ENCODE data around the gene ITCH. TPM values are rescaled to one million over a fixed set of nuclear protein-coding genes. Genes with fewer than 3 reads are reported as not detected.

Gene ITCH
- total and polyA plus RNA-seq, 2 of the 8 experiments (the other 6 are each of a cell fraction or from before 2014, with no cell fraction given) = 3.9 to 45.2 TPM

DNA sequence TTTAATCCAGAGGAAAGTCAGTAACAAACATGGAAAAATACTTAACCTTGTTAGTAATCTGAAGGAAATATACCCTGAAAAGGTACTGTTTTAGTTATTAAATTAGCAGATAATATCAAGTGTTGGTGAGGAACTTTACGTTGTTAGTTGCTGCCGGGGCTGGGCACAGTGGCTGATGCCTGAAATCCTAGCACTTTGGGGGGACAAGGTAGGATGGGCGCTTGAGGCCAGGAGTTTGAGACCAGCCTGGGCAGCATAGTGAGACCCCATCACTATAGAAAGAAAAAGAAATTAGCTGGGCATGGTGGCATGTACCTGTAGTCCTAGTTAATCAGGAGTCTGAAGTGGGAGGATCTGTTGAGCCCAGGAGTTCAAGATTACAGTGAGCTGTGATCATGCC, 80.5 kb downstream of the ITCH start:
- no peak for DNase-seq (ENCODE audit: low read depth in 1 of 2, low spot score in 2 of 2)
- no peak overlapping the region for H2BK120ac ChIP-seq (replicated peaks; ENCODE audit: low read depth, low read length)
- no peak overlapping the region for H3K18ac ChIP-seq (ENCODE audit: extremely low read depth, low read length)
- no peak overlapping the region for H3K4me3 ChIP-seq (ENCODE audit: extremely low read depth in 1 of 4, insufficient read depth in 2 of 4, low read depth in 3 of 4, low read length in 4 of 4)
- H4K91ac ChIP-seq (replicated peaks; ENCODE audit: insufficient read length, low read length) = no peak overlapping the region
- H2AFZ ChIP-seq (ENCODE audit: low read length) = no peak overlapping the region
- H4K5ac ChIP-seq (ENCODE audit: insufficient read length, low read depth, low read length) = no peak overlapping the region
- POLR2A ChIA-PET (ENCODE audit: partially characterized antibody) = no interaction called here
- no peak overlapping the region for H2BK5ac ChIP-seq (ENCODE audit: low read depth, low read length)
- no peak overlapping the region for H3K9ac ChIP-seq (replicated peaks in 1 of 4; ENCODE audit: extremely low read depth in 1 of 4, low read depth in 3 of 4, low read length in 3 of 4)
- no peak overlapping the region for H2BK15ac ChIP-seq (ENCODE audit: low read length)
- H3K23ac ChIP-seq (ENCODE audit: insufficient read length) = no peak overlapping the region
- H4K20me1 ChIP-seq (replicated peaks in 1 of 2; ENCODE audit: control insufficient read depth in 1 of 2, insufficient read depth in 2 of 2, low read length in 2 of 2) = no peaks in the 10 kb centered on the region
- no peaks in the 10 kb centered on the region for H3K23me2 ChIP-seq (ENCODE audit: low read depth, low read length)
- no peak overlapping the region for H2BK20ac ChIP-seq (ENCODE audit: low read length)
- no peak overlapping the region for H3K4ac ChIP-seq (replicated peaks; ENCODE audit: insufficient read length, low read depth, low read length)
- H3K27me3 ChIP-seq (replicated peaks in 1 of 4; ENCODE audit: control insufficient read depth in 3 of 4, extremely low read depth in 1 of 4, insufficient read depth in 3 of 4, low read length in 3 of 4) = no peaks in the 10 kb centered on the region
- H2BK12ac ChIP-seq (ENCODE audit: low read depth, low read length) = no peak overlapping the region
- WGBS, 2 experiments (ENCODE audit: extremely low coverage in 1 of 2, insufficient coverage in 1 of 2, insufficient read length in 1 of 2, insufficient replicate concordance in 2 of 2, low coverage in 1 of 2, low lambda C conversion rate in 2 of 2, missing lambda C conversion rate in 1 of 2) = 94% methylated on average over 3 of the region's 3 CpGs; no CpG with 5 or more reads in 1 of the 2 experiments
- H3K14ac ChIP-seq (ENCODE audit: insufficient read length) = no peak overlapping the region
- no peaks in the 10 kb centered on the region for H3K4me1 ChIP-seq (replicated peaks in 1 of 4; ENCODE audit: control insufficient read depth in 3 of 4, insufficient read depth in 4 of 4, low read length in 3 of 4)
- no peak overlapping the region; the same call in 1 of the 2 replicates for H4K8ac ChIP-seq (ENCODE audit: extremely low read depth, insufficient read depth, low read length)
- no peak overlapping the region for H3K4me2 ChIP-seq (ENCODE audit: insufficient read depth in 1 of 2, low read depth in 2 of 2, low read length in 2 of 2)
- no peak overlapping the region for H3K56ac ChIP-seq (replicated peaks; ENCODE audit: insufficient read length, low read depth, low read length)
- no peaks in the 10 kb centered on the region for H3K79me2 ChIP-seq (ENCODE audit: control insufficient read depth in 1 of 2, insufficient read depth in 2 of 2, low read length in 2 of 2)
- no peak overlapping the region for H2AK5ac ChIP-seq (ENCODE audit: low read depth, low read length)
- CTCF ChIA-PET (ENCODE audit: partially characterized antibody) = interaction anchor here (1.1 to 2.4 kb wide), 3 partner anchors 9 to 131 kb away, joined by 3 to 12 read pairs (median 4); no protein-coding TSS in a partner anchor
- peaks cover 7 to 65% (median 38%) of the 10 kb centered on the region in 4 experiments for H3K36me3 ChIP-seq (ENCODE audit: control insufficient read depth in 2 of 4, insufficient read depth in 4 of 4, low read length in 3 of 4)
- no peaks in the 10 kb centered on the region for H3K79me1 ChIP-seq (ENCODE audit: low read depth, low read length)
- H3K27ac ChIP-seq (ENCODE audit: low read depth, low read length) = no peak overlapping the region
- FAIRE-seq = no peak
- H3K9me3 ChIP-seq (ENCODE audit: insufficient read depth in 2 of 2, low read depth in 1 of 2, low read length in 1 of 2) = no peaks in the 10 kb centered on the region
- TF ChIP-seq CBX8 (IDR thresholded peaks at IDR 0.05; ENCODE audit: borderline replicate concordance, low read depth, low read length) = no peak
- no peak for TF ChIP-seq BACH1 (IDR thresholded peaks at IDR 0.05; ENCODE audit: low read length)
- no peak for TF ChIP-seq JUND (IDR thresholded peaks at IDR 0.05; ENCODE audit: low read length)
- TF ChIP-seq GTF2F1 (IDR thresholded peaks at IDR 0.05; ENCODE audit: borderline replicate concordance, low read depth, low read length) = no peak
- TF ChIP-seq, protein P1, sequence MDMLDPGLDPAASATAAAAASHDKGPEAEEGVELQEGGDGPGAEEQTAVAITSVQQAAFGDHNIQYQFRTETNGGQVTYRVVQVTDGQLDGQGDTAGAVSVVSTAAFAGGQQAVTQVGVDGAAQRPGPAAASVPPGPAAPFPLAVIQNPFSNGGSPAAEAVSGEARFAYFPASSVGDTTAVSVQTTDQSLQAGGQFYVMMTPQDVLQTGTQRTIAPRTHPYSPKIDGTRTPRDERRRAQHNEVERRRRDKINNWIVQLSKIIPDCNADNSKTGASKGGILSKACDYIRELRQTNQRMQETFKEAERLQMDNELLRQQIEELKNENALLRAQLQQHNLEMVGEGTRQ (IDR thresholded peaks at IDR 0.05; ENCODE audit: low read length) = no peak
- no peak for TF ChIP-seq ATF2 (IDR thresholded peaks at IDR 0.05; ENCODE audit: low read length)
- no peak for TF ChIP-seq EGR1 (IDR thresholded peaks at IDR 0.05; ENCODE audit: borderline replicate concordance, low read depth, low read length)
- TF ChIP-seq CREB1 (IDR thresholded peaks at IDR 0.05) = no peak
- no peak for TF ChIP-seq POLR2A (IDR thresholded peaks at IDR 0.05; ENCODE audit: control extremely low read depth in 1 of 2, low read depth in 2 of 2, low read length in 2 of 2)
- no peak for TF ChIP-seq POU5F1 (IDR thresholded peaks at IDR 0.05; ENCODE audit: low read depth, low read length)
- TF ChIP-seq FOSL1 (IDR thresholded peaks at IDR 0.05; ENCODE audit: insufficient read depth, low read depth, low read length) = no peak
- TF ChIP-seq ASH2L (IDR thresholded peaks at IDR 0.05; ENCODE audit: low read length) = no peak
- no peak for TF ChIP-seq SIN3A (conservative IDR thresholded peaks at IDR 0.05 in 1 of 2, IDR thresholded peaks at IDR 0.05 in 1 of 2; ENCODE audit: low read depth in 1 of 2, low read length in 2 of 2)
